Dermis lymphatic vessel endothelial cell (primary cell): ENCODE data around the gene CXCL17. TPM values are rescaled to one million over a fixed set of nuclear protein-coding genes. Genes with fewer than 3 reads are reported as not detected.

Source experiments
- total RNA-seq: library from RNA; depleted of rRNA; stranded (reverse); fragments of >200 nt; gene quantifications from 2 replicates; pipeline ENCODE4 v1.2.1, GENCODE V29; 2014

The CXCL17 gene
- not detected in 2 replicates for total RNA-seq

GRCh38 chr19:42442833-42443232, at the start of gene CXCL17:
Gene CXCL17 (minus strand): TSS chr19:42442946. CDS start chr19:42442832, 114 bp downstream.

GRCh38 chr19:42427313-42427712, 15.4 kb downstream of the CXCL17 start, which contains the start of gene LIPE:
Gene LIPE (minus strand): TSS chr19:42427388. CDS start chr19:42427149, 239 bp downstream.

GRCh38 chr19:42389899-42390298, 52.8 kb downstream of the CXCL17 start, which contains the start of gene CNFN:
Gene CNFN (minus strand): TSS chr19:42390297. CDS start chr19:42389037, 1,260 bp downstream.

Other genes with a start within 250 kb of the CXCL17 start
- gene DEDD2, start 225.3 kb downstream of the CXCL17 start, total RNA-seq: 20.6 and 22.2 TPM in 2 replicates
- gene ZNF526, start 222.6 kb downstream of the CXCL17 start, total RNA-seq: 5.3 and 5.6 TPM in 2 replicates
- gene GSK3A, start 200.3 kb downstream of the CXCL17 start, total RNA-seq: 9.6 and 10.2 TPM in 2 replicates
- gene ERF, start 187.8 kb downstream of the CXCL17 start, total RNA-seq: 25.5 and 27.0 TPM in 2 replicates
- gene CIC, start 173.7 kb downstream of the CXCL17 start, total RNA-seq: 9.2 and 9.4 TPM in 2 replicates
- gene PRR19, start 140.8 kb downstream of the CXCL17 start, total RNA-seq: 0.22 and 0.26 TPM in 2 replicates
- 29.3 and 35.1 TPM in 2 replicates for gene PAFAH1B3, start 140.3 kb downstream of the CXCL17 start, total RNA-seq
- 0.43 TPM in 1 of 2 replicates, not detected in the other for gene TMEM145, start 129.6 kb downstream of the CXCL17 start, total RNA-seq
- 17.8 and 18.7 TPM in 2 replicates for gene MEGF8, start 117.3 kb downstream of the CXCL17 start, total RNA-seq
- not detected in 2 replicates for gene CNFN, start 52.6 kb downstream of the CXCL17 start, total RNA-seq
- gene LIPE, start 15.6 kb downstream of the CXCL17 start, total RNA-seq: 3.6 and 7.2 TPM in 2 replicates
- gene CEACAM1, start 85.5 kb upstream of the CXCL17 start, total RNA-seq: 18.0 and 28.1 TPM in 2 replicates
- gene CEACAM8, start 152.0 kb upstream of the CXCL17 start, total RNA-seq: not detected in 2 replicates